Measurements from ENCODE around the gene CCDC170.

The CCDC170 gene

DNA sequence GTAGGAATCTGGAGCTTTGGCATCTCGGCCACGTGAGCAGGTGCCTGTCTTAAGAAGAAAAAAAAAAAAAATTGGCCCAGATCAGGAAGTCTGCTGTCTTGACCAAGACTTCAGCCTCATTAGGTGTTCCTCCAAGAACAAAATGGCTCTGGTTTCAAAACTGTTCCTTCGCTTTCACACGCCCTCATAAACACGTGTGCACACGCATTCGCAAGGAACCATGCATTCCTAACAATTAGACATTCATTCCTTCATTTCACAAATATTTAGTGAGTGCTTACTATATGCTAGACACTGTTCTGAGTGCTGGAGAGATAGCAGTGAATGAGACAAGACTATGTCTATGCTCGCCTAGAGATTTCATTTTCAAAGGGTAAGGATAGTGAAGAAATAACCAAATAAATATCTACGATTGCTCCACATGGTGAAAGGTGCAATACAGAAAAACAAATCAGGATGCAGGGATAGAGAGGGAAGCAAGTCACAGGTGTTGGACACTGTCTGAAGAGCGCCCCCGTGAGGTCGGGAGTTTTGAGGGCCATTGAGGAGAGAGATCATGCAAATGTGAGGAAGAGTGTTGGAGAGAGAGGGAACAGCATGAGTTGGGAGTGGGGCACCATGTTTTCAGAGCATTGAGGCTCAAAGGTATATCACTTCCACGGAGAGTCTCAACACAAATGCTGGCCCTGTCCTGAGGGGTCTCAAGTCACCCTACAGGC, 53.3 kb downstream of the CCDC170 start:
- DNase-seq (ENCODE audit: low spot score): no peak

DNA sequence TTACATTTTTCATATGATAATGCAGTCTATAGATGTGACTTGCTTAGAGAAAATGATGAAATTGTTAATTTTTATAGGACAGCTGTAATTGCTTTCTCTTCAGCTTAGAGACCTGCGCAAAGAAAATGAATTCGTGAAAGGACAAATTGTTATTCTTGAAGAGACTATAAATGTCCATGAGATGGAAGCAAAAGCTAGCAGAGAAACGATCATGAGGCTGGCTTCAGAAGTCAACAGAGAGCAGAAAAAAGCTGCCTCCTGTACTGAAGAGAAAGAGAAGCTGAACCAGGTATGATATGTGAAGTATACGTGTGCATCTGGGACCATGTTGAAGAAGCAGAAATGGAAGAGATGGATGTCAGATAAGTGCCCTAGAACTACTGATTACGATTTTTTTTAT, 54.4 kb downstream of the CCDC170 start:
- no peak for DNase-seq (ENCODE audit: low spot score)

DNA sequence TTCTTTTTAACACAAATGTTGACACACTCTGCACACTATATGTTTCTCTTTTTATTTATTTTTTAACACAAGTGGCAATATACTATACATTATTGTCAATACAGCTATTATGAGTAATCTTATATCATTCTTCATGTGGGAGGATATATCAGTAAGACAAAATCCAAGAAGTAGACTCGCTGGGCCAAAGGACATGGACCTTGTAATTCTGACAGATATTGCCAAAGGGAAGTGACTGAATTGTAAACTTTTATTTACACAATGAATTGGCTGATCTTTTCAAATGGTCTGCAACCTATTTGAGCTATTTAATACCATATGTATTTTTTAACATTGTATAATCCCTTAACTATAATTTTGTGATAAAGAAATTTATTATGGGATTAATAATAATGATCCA, 56.0 kb downstream of the CCDC170 start:
- no peak for DNase-seq (ENCODE audit: low spot score)

DNA sequence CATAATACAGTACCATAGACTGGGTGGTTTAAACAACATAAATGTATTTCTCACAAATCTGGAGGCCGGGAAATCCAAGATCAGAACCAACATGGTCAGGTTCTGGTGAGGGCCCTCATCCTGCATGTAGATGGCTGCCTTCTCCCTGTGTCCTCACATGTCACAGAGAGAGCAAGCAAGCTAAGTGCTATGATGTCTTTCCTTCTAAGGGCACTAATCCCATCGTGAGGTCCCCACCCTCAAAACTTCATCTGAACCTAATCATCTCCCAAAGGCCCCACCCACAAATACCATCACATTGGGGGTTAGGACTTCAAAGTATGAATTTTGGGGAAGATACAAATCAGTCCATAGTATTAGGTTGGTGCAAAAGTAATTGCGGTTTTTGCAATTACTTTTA, 56.8 kb downstream of the CCDC170 start:
- no peak for DNase-seq (ENCODE audit: low spot score)

DNA sequence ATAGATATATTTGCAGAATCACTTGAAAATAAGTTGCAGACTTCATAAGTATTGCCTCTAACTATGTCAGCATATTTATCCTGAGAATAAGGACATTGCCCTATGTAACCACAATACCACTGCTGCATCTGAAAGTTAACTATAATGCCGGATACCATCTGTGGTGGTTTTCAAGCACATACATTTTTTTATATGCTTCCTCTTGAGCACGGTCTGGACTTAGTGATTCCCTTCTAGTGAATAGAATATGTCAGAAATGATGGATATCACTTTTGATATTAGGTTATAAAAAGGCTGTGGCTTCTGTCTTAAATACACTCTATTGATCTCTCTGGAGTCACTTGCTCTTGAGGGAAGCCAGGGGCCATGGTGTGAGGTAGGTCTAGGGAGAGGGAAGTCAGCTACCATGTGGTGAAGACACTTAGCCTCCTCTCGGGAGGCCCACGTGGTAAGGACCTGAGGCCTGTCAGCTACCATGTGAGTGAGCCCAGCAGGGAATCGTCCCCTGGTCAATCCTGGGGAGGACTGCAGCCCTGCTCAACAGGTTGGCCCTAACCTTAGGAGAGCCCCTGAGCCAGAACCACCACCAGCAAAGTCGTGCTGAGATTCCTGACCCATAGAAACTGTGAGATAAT, 57.5 kb downstream of the CCDC170 start:
- DNase-seq (ENCODE audit: low spot score): no peak

DNA sequence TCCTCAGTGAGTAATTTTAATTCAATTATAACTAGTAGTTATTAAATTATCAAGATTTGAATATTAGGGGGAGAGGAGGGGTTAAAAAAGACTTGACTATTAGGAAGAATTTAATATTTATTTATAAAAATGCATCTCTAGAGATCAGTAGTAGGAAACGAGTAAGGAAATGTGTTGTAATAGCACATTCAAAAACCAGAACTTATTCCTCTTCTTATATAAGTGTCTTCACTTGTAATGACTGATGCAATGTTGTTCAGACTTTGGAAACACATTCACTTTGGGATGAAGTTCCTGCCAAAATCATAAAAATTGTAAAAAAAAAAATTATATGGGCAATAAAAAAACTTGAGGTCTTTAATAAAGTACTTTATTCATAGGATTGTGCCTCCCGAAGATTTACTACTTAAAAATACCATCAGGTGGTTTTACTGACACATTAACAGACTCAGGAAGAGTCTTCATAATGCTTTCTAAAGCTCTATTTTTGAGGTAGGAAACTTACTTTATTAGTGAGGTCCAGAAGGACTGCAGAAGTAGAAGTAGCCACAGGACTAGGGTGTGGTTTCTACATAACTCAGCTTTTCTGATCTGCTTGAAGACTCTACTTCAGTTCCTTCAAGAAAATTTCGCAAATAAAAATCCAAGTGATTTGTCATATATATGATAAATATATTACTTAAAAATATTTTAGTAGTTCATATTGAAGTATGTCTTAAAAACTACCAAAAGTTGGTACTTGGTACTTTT, 59.8 kb downstream of the CCDC170 start:
- no peak for DNase-seq (ENCODE audit: low spot score)

DNA sequence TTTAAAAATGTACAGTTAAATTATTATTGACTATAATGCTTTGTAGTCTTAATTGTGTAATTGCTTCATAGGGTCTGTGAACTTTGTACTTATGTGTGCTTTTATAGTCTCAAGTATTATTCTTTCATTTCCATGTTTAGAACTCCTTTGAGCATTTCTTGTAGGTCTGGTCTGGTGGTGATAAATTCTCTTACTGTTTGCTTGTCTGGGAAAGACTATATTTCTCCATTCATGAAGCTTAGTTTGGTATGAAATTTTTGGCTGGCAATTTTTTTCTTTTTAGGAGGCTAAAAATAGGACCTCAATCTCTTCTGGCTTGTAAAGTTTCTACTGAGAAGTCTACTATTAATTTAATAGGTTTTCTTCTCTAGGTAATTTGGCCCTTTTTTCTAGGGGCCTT, 67.4 kb downstream of the CCDC170 start:
- DNase-seq (ENCODE audit: low spot score): no peak

DNA sequence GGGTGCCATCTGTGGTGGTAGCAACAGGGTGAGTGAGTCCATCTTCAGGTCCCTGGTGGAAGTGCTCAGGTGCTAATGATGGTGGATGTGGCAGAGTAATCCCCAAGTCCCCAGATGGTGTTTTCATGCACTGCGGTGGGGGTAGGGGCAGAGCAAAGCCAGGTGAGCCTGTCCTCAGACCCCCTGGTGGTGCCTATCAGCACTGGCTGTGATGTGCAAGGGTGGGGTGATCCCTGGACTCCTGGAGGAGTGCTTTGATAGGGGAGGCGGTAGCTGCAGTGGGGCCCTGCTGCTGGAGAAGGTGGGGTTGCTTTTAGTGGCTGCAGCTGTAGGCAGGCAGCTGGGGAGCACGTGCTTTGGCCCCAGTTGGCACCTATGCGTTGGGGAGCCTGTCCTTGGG, 70.8 kb downstream of the CCDC170 start:
- DNase-seq (ENCODE audit: low spot score): no peak

DNA sequence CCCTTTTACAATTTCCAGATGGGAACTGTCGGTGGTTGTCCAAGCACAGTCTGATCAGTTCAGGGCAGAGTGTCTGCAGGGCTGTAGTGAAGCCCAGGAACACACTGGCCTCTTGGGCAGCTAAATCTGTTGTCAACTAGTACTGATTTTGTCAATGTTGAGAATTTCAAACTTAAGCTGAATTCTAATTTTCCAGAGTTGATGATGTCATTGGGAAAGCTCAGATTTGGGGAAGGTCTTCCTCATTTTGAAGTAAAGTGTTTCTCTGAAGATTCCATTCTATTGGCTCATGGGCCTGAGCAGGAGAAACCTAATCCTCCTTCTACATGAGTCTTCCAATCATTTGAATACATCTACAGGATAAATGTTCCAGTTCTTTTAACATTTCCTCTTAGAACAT, 72.1 kb downstream of the CCDC170 start:
- no peak for DNase-seq (ENCODE audit: low spot score)

DNA sequence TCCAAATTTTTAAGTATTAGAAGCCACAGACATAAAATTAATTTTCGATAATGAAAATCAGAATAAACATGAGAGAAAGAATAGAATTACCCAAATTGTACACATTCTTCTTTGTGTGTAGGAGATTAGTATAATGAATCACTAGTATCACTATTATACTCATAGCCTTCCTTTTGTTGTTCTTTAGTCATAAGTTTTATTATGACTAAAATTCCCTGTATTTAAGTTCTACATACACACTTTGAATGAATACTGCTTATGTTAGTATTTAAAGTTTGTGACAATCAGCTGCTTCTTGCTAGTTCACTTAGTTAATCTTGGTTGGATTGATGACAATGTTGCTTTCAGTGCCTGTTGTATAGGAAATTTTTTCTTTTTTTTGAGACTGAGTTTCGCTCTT, 72.7 kb downstream of the CCDC170 start:
- no peak for DNase-seq (ENCODE audit: low spot score)

DNA sequence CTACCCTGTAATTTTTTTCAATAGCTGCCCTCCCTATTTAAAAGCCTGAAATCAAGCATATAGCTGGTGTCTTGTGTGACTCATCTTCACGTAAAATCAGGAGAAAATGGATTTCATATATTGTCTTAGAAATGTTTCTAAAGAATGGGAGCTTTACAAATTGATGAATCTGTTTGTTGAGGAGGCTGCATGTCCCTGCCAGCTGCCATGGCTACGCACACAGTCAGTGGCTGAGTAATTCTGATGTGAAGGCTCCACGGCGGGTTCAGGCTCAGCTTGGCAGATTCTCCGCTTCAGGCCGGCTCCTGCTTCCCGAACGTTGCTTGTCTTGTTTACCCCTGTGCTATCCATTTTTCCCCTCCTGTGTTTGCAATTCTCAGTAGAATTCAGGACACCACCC, 82.8 kb downstream of the CCDC170 start:
- DNase-seq (ENCODE audit: low spot score): no peak

DNA sequence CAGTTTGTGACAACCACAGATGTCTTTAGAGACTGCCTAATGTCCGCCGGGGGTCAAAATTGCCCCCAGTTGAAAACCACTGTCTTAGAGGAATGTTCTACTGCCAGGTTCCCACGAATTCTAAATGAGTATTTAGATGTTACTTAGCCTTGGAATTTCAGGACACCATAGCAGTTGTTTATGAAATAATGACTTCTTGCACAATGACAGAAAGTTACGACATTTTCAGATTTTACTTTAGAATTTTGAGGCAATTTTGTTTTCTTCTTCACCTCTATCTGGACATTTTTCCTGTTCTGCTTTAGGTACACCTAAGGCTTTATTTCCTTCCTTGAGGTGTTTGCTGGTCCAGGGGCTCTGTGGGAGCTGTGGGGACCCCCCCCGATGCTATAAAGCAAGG, 83.4 kb downstream of the CCDC170 start:
- no peak for DNase-seq (ENCODE audit: low spot score)

DNA sequence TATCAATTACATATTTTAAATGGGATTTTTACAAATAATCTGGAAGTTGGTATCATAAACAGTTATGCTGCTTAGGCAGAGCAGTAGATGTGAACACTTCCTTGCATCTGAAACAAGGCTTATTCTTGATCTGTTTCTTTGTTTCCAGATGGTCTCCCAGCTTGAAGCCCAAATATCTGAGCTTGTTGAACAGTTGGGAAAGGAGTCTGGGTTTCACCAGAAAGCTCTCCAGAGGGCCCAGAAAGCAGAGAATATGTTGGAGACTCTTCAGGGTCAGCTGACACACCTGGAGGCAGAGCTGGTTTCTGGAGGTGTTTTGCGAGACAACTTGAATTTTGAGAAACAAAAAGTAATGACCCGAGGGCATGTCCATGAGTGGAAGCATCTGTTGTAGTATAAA, 91.9 kb downstream of the CCDC170 start:
- DNase-seq (ENCODE audit: low spot score): no peak

DNA sequence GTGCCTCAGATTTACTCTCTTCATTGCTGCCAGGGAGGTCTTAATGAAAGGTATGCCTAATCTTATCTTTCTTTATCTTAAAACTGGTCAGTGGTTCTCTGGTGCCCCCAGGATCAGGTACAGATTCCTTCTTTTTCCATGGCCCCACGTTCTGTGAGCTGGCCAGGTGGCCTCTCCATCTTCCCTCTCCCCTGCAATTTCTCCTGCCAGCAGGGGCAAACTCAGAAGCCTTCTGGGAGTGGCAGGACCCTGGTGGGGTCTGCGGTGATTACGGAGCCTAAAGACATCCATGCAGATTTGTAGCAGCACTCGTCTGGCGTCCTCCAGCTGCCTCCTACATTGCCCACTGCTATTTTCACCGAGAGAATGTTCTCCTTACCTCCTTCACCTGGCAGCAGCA, 95.8 kb downstream of the CCDC170 start:
- no peak for DNase-seq (ENCODE audit: low spot score)

DNA sequence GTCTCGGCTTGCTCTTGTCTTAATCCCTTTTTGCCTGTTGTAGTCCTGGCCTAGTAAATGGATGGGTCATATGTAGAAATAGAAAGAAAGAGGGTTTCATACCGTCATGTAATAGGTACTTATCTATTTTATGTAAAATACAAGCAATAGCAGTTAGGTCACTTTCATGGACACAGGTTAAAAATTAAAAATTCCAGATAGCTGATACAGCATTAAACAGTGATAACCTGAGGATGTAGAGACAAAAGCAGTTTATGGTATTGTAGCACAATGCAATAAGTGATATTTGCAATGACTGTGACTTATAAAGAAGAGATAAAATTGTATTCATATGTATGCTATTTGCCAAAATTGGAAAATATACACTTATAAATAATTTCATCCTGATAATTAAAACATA, 96.9 kb downstream of the CCDC170 start:
- no peak for DNase-seq (ENCODE audit: low spot score)

DNA sequence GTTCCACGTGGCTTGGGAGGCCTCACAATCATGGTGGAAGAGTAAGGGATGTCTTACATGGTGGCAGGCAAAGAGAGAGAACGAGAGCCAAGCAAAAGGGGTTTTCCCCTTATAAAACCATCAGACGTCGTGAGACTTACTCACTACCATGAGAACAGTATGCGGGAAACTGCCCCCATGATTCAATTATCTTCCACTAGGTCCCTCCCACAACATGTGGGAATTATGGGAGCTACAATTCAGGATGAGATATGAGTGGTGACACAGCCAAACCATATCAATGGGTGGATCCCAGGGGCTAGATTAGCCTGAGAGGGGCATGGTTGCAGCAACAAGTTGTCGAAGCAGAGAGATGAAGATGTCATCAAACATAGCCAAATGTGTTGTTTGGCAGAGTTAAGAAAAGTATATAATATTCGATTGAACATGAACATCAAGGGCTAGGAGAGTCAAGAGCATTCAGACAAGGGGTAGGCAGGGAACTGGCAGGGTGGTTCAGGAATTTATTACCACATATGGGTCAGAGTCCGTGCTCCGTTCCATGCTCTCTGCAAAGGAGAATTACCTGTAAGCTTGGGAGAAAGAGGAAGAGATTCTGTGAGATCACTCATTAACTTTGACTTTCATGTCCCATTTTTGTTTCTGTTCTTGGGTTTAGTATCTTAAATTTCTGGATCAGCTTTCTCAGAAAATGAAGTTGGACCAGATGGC, 98.8 kb downstream of the CCDC170 start:
- no peak for DNase-seq (ENCODE audit: low spot score)

DNA sequence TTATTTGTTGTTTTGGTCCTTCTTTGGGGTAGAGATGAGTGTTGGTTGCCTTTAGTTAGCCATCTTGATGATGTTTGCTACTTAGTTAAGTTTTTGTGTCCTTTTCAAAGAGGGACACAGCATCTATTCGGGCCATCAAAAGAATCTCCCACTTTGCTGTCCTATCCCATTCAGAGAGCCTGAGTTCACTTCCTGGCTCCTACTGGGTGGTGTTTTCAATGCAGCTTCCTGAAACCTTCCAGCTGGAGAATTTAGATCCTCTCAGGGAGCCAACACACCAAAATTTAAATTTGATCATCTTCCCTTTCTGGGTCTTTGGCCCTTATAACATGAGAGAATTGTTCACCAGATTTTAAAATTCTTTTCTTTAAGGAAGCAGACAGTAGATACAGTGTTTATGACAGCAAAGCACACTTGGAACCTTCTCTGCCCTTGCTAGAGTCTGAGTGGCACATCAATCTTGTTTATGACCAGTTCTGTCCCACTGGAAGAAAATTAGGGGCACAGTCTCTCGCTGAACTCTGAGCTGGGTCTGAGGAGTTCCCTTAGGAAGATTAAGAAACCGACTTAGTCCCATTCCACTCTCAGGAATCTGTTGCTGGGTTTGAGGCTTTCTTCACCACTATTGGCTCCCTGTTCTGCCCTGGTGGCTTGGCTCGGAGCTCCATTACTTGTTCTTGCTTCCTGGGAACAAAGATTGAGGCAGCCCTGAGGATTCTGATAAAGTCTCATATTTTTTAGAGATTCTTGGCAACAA, 115.5 kb downstream of the CCDC170 start:
- DNase-seq (ENCODE audit: low spot score): no peak

DNA sequence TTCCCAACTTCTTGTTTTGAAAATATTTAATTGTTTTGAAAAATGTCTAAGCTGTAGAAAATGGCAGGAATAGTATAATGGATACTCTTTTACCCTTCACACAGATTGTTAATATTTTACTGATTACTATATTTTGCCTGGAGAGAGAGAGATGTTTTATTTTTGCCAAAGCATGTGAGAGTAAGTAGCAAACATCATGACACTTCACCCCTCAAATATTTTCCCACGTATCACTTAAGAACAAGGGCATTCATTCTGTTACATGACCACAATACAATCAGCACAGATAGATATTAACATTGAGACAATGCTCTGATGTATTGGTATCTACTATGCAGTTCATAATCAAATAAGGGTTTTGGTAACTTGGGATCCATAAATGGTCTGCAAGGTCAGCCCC, 116.5 kb downstream of the CCDC170 start:
- no peak for DNase-seq (ENCODE audit: low spot score)

DNA sequence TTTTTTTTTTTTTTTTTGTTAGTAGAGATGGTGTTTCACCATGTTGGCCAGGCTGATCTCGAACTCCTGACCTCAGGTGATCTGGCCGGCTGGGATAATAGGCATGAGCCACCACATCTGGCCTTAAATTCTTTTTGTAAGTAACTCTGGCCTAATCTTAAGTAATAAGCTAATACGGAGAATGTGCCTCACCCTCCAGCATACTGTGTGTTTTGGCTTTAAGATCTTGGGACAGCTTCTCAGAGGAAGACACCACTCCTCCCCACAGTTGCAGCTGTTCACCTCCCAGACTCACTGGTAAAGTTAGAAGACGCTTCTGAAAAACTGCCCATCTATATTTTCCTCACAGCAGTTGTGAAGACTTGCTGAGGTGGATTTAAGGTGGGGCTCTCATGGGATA, 120.8 kb downstream of the CCDC170 start:
- DNase-seq (ENCODE audit: low spot score): no peak

DNA sequence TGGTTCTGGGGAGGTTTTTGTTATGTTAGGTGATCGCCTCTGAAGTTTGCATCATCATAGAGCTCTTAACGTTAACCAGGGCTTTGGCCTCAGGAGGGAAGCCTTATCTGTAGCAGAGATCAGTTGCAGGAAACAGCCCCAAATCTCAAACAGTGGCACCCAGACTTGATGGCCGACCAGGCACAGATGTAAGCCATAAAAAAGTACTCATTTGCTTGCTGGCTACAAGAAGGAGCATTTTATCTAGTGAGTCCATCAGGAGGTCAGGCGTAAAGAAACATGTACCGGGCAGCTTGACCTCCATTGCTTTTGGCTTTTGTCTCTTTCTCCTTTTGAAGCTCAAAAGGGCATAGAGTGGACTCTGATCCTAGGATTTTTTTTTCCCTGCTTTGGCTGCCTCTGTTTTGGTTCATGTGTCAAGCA, 122.3 kb downstream of the CCDC170 start:
- DNase-seq (ENCODE audit: low spot score): no peak

DNA sequence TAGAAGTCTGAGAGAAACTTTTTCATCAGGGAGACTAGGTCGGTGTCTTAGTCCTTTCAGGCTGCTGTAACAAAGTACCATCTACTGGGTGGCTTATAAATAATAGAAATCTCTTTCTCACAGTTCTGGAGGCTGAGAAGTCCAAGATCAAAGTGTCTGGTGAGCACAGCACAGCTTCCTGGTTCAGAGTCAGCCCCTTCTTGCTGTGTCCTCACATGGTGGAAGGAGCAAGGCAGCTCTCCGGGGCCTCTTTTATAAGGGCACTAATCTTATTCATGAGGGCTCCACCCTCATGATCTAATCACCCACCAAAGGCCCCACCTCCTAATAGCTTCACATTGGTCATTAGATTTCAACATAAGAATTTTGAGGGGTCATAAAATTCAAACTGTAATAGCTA, 122.8 kb downstream of the CCDC170 start:
- DNase-seq (ENCODE audit: low spot score): no peak

DNA sequence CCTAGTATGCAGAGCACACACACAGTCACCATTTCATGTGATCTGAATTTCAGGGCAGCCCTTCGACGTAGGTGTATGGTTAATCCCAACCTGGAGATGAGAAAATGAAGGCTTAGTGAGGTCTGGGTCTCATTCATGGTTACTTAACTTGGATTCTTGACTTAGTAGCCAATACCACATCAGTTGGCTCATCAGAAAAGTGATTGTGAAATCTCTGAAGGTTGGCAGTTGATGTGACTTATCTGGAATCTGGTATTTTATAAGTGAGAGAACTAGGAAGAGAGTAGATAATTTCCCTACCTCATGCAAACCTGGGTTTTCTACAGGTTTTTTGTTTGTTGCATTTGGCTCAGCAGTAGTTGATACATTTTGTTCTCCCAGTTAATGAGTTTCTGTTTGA, 123.7 kb downstream of the CCDC170 start:
- no peak for DNase-seq (ENCODE audit: low spot score)

Measured in AG20443 (cell line).